Stimulated activated CD8-positive, alpha-beta memory T cell treated with anti-CD3 and anti-CD28 coated beads, Interleukin-7, amount 100 ng/mL, for 48 hours (primary cell): ENCODE results near the gene ARHGEF4.

Source experiments
- DNase-seq, 2 donors: peaks; one replicate each; pipeline ENCODE4 v3.0.0-alpha.2; 2020; ENCODE audit warnings: low read depth in 1 of 2; ENCODE audit errors: extremely low read depth in 1 of 2

ARHGEF4 gene

DNA sequence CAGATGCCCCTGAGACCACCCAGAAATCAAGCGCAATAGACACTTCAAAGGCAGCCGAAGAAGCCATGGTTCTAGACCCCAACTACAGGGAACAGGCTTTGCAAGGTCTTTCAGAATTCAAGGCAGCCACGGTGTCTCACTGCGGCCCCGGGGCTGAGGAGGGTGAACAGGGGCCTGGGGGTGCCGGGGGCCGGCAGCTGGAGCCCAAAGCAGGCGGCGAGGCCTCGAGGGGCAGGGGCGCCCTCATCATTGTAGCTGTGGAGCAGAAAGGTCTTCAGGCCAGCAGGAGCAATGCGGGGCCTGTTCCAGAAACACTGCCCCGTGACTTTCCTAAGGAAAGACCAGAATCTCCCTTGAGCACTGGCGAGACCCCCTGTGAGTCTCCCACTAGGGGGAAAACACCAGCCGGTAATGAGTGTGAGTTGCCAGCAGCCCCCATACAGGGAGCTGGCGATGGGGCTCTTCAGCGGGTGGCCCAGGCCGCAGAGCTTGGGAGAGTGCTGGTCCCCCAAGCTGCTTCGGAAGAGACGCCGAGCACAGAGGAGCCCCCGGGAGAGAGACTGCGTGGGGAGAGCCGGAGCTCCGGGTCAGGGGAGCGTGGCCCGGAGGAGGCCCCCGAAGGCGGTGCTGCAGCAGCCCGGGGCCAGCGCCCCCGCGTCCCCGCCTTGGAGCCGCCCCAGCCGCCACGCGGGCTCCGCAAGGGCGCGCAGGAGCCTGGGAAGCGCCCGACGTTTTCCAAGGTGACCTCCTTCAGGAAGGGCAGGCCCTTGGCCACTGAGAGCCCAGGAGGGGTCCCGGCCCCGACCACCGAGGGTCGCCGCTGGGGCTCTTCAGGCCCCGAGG, 79.1 kb downstream of the ARHGEF4 start:
- DNase-seq = no peak

DNA sequence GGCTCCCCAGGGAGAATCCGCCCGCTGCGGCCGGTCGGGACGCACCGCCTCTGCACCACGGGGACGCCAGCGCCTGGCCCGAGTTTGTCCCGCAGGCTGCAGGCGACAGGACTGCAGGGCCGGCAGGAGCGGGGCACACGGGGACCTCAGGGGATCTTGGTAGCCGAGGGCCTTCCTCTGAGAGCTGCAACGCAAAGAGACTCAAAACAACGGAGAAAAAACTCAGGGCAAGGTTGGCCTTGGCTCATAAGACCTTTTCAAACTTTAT, 79.7 kb downstream of the ARHGEF4 start:
- no peak for DNase-seq

GRCh38 chr2:130917006-130917688, 80.4 kb downstream of the ARHGEF4 start:
- DNase-seq = no peak

DNA sequence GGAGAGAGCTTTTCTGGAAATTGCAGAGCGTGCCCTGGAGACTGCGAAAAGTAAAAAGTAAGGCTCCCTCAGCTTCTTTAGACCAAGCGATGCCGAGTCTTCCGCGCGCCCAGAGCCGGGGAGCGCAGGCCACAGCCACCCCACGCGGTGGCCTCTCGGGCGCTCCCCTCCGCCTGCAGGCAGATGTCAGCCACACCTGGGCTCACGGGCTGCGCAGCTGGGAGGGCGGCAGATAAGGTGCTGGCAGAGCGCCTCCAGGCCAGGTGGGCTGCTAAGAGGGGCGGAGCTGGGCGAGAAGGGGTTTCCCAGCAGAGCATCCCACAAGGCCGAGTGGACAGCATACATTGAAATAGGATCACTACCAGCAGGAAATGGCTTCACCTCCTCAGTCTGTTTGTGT, 81.7 kb downstream of the ARHGEF4 start:
- no peak for DNase-seq

GRCh38 chr2:130920415-130921163, 83.9 kb downstream of the ARHGEF4 start:
- DNase-seq = peak; percentile 11

DNA sequence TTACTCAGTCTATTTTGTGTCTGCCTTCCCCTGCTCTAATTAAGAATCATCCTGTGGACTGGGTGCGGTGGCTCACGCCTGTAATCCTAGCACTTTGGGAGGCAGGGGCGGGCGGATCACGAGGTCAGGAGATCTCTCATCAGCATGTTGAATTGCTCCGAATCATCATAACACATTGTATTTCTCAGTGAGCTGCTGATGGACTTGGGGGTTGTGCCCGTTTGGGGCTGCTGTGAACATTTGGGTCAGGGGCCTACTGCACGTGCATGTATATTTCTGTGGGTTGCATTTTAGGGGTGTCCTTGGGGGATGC, 84.4 kb downstream of the ARHGEF4 start:
- DNase-seq = no peak

DNA sequence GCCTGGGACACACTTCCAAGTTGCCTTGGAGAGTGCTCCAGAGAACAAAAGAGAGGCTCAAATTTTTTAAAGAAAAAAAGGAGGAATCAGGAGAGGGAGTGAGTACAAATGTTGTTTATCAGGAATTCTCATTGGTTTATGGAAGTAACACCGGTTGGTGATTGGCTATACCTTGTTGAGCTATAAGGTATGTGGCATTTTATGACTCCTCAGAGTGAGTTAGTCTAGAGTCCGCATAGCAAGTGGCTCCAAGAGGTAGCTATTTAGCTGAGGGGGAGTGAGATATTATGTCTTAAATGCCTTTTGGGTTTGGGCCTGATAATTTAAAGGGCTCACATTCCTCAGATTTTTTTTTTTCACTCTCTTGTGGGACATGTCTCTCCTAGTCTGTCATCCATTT, 85.7 kb downstream of the ARHGEF4 start:
- DNase-seq = no peak

DNA sequence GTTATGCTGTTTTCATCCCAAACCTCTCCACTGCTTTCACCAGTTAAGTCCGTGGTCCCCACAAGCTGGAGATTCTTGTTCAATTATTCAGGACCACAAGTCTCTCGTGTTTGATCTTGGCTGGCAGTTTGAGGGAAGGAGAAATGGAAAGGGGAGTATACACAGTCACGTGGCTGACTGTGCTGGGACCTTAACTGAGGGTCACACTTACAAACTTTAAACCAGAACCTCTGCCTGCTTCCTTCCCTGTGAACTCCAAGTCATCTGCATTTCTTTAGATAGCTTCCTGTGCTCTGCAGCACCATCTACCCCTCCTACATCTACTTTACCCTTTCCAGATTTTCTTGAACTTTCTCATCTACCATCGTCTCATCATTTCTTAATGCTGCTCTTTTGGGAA, 91.7 kb downstream of the ARHGEF4 start:
- DNase-seq = no peak

DNA sequence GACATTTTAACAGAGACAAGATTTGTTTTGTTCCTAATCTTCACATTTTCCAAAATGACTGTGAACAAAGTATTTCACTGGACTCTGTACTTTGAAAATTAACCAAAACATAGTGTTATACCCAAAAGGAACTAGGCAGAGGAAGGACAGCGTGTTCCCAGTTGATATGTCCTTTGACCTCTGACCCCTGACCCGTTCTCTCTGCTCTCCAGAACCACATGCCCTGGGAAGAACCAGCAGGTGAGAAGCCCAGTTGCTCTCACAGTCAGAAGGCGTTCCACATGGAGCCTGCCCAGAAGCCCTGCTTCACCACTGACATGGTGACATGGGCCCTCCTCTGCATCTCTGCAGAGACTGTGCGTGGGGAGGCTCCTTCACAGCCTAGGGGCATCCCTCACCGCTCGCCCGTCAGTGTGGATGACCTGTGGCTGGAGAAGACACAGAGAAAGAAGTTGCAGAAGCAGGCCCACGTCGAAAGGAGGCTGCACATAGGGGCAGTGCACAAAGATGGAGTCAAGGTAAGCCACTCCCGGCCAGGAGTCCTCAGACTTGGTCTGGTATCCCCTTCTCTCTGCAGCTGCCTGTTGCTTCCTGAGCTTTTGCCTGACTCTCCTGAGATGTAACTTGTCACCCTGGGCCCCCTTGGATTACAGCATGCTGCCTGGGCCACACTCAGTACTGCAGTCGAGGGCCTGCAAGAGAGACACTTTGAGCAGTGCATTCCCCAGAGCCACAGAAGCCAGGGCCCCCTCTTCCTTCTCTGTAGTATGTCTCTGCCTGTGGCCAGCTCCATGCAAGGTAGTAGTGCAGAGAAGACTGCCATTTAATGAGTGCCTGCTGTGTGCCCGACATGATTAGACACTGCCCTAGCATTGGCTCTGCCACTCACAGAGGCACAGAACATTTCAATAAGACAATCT, 94.3 kb downstream of the ARHGEF4 start:
- no peak for DNase-seq

- no peak for DNase-seq
These were observed 96.8 kb downstream of the ARHGEF4 start for GRCh38 chr2:130933501-130933900.

GRCh38 chr2:130936451-130936850, 99.7 kb downstream of the ARHGEF4 start:
- no peak for DNase-seq

DNA sequence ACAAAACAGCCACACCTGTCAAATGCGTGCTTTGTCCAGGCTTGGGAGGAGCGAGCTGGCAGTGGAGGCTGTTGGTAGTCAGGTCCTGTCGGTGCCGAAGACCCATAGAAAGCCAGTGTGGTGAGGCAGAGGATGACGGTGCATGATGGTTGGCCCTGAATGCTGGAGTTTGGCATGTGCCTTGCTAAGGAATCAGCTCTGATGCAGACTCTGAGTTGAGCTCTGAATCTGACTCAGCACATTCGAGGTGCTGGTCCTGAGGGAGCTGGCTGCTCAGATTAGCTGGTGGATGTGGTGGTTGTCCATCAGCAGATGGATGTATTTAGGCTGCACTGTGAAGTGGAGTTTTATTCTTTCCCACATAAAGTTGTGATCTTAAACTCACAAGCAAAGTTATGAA, 111.3 kb downstream of the ARHGEF4 start:
- no peak for DNase-seq

DNA sequence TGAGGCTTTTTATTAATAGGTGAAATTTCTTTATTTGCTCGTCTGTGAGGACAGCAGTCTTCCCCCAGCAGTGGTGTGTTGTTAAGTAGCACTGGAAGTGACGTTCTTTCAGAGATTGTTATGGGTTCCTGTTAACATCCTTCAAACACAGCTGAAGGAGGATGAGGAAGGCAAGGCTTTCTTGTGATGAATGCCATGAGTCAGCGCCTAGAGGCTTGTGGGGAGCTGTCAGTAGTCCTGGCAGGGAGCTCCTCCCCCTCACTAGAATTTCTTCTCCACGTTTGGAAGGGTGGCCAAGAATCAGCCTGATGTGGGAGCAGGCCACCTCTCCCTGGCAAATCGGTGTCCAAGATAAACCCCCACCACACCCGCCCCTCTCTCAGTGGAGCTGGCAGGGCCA, 113.2 kb downstream of the ARHGEF4 start:
- no peak for DNase-seq

DNA sequence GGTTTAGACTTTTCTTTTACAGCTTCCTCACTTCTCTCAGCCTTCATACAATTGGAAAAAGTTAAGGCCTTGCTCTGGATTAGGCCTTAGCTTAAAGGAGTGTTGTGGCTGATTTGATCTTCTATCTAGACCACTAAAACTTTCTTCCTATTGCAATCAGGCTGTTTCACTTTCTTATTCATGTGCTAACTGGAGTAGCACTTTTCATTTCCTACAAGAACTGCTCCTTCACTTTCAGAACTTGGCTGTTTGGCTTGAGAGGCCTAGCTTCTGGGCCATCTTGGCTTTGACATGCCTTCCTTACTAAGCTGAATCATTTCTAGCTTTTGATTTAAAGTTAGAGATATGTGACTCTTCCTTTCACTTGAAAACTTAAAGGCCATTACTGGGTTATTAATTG, 114.3 kb downstream of the ARHGEF4 start:
- DNase-seq = no peak

DNA sequence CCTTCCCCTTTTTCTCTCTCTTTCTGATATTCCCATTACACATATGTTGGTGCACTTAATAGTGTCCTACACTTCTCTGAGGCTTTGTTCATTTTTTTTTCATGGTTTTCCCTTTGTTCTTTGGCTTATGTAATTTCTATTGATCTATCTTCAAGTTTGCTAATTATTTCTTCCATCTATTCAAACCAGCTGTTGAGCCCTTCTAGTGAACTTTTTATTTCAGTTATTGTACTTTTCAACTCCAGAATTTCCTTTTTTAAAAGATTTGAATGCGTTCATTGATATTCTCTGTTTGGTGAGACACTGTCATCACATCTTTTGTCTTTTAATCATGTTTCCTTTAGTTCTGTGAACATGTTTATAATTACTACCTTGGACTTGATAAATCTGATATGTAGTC, 118.2 kb downstream of the ARHGEF4 start:
- DNase-seq = no peak

DNA sequence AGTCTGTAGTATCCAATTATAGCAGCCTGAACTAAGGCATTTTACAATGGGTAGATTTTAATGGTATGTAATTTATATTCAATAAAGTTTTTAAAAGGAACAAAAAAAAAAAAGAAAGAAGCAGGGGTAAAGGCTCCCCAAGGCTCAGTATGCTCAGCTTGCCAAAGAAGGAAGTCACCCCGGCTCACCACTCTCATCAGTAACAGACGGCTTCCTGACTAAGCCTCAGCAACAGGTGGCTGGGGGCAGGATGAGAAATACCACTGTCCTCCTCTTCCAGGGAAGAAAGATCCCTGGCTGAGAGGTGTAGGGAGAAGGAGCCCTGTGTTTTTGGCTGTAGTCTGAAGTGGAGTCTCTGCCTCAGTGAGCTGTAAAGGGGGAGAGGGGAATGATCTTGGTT, 121.2 kb downstream of the ARHGEF4 start:
- no peak for DNase-seq

DNA sequence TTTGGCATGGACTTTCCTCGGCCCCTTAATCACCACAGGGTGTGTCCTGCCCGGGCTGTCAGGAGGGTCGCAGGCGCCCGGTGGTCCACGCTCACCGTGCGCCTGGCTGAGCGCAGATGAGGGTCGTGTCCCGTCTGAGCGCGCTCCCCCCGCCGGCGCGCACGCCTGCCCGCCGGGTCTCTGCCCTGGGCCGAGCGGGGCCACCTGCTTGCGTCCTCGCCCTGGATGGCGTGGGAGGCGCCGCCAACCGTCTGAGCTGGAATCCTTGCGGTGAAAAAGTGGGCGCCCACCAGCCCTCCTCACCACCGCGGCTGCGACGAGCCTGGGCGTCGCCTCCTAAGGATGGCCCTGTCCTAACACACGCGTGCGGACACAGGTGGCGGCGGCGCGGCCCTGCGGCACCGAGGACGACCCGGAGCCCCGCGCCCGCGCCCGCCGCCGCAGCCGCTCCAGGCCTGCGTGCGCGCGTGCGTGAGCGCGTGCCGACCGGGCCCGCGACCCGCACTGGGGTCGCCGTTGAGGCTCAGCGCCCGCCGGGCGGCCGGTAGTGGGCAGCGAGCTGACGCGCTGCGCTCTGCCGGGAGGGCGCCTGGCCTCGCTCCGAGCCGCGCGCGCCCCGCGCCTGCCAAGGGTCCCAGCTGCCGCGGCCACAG, 126.6 kb downstream of the ARHGEF4 start:
- no peak for DNase-seq

DNA sequence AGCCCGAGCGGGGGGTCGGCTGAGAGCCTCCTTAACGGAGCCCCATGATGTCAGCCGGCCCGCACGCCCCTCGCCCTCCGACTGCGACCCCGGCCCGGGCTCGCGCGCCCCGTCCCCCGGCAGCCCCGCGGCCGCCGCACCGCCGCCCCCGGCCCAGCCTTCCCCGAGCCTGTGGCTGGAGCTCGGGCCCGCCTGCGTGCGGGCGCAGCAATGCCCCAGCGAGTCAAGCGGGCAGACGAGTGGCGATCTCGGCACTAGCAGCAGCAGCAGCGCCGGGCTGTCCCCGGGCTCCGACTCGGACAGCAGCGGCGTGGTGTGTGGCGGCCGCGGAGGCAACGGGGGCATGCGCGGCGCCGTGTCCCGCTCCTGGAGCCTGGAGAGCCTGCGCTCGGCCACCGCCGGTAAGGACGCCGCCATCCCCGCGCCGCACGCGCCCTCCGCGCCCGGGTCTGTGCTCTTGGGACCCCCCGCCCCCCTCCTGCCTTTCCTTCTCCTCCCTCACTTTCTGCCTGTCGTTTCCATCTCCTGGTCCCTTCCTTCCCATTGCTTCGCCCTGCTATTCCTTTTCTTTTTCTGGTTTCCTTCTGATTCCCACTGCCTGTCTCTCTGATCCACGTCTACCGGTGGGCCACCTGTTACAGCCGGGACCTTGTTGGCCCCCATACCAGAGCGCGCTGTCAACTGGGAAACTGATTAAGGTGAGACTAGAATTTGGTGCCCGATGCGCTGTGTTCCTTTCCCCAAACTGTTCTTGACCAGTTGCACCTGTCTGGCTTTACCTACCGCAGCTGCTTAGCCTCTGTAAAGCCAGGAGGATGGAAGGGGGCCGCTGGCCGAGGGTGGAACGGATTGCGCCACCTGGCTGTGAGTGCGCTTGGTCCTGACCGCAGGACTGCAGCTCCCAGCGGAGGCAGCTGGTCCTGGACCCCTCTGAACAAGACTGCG, 127.4 kb downstream of the ARHGEF4 start:
- peak in 1 of 2 donors; percentile 5 for DNase-seq

- no peak for DNase-seq
These were observed 128.2 kb downstream of the ARHGEF4 start for GRCh38 chr2:130964931-130965330.
